ENCODE data around the gene MAPK7. TPM values are rescaled to one million over a fixed set of nuclear protein-coding genes. Genes with fewer than 3 reads are reported as not detected.

Gene MAPK7
- total and polyA plus RNA-seq, 2 of the 8 experiments (the other 6 are each of a cell fraction or from before 2014, with no cell fraction given): 15.2 to 28.1 TPM

DNA sequence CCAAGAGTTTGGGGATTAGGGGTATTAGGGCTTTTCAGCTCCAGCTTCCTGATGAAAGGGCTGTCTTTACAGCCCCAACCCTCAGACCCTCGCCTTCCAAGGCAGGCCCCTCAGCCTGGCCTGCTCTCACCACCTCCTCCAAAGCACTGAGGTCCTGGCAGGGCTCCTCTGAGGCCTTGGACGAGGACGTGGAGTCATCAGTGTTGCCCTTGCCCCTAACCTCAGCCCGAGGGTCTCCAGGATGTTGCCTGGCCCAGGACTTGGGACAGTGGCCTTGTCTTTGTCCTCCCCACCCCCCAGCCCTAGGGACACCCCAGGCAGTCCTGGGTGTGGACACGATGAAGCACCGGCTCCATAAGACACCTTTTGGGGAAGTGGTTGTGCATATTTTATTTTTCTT is 44.0 kb upstream of the MAPK7 start (continued):
- TF ChIP-seq POU5F1 (IDR thresholded peaks at IDR 0.05; ENCODE audit: low read depth, low read length) (no peak), JUN (IDR thresholded peaks at IDR 0.05; ENCODE audit: low read depth, low read length) (no peak), HDAC6 (IDR thresholded peaks at IDR 0.05; ENCODE audit: low read depth, low read length) (no peak), BCL11A (IDR thresholded peaks at IDR 0.05; ENCODE audit: low read depth in 2 of 2, low read length in 2 of 2) (no peak), POLR2A (IDR thresholded peaks at IDR 0.05; ENCODE audit: control extremely low read depth in 1 of 2, low read depth in 2 of 2, low read length in 2 of 2) (no peak), SIN3A (conservative IDR thresholded peaks at IDR 0.05 in 1 of 2, IDR thresholded peaks at IDR 0.05 in 1 of 2; ENCODE audit: low read depth in 1 of 2, low read length in 2 of 2) (no peak)

All from H1 (cell line).